HG02571 (cell line): ENCODE measurements around the gene PCMT1.
"Not testable (repeated sequence)": the region's sequence is repeated elsewhere in the genome, so short reads cannot be mapped to it uniquely, and the experiment has no call there.

Source experiments
- ATAC-seq: cut with Tn5 transposase; IDR thresholded peaks from one replicate; pipeline ENCODE4 v1.9.1; 2021; ENCODE audit warnings: mild to moderate bottlenecking, moderate library complexity; ENCODE audit not compliant: unreplicated experiment

The PCMT1 gene

GRCh38 chr6:149852180-149852579 lies 102.6 kb downstream of the PCMT1 start:
- no peak for ATAC-seq

- ATAC-seq = no peak
These were observed 103.3 kb downstream of the PCMT1 start for GRCh38 chr6:149852881-149853280.

GRCh38 chr6:149854017-149854416 lies 104.5 kb downstream of the PCMT1 start:
- not testable (repeated sequence) for ATAC-seq

GRCh38 chr6:149854532-149854931 lies 105.0 kb downstream of the PCMT1 start:
- no peak for ATAC-seq

- no peak for ATAC-seq
These were observed 105.6 kb downstream of the PCMT1 start for GRCh38 chr6:149855040-149855654.

GRCh38 chr6:149855741-149856140 lies 106.2 kb downstream of the PCMT1 start:
- no peak for ATAC-seq

- ATAC-seq = no peak
These were observed 106.9 kb downstream of the PCMT1 start for GRCh38 chr6:149856256-149856994.

- ATAC-seq = no peak
These were observed 108.0 kb downstream of the PCMT1 start for GRCh38 chr6:149857541-149857940.

- no peak for ATAC-seq
These were observed 109.8 kb downstream of the PCMT1 start for GRCh38 chr6:149859368-149859767.

- no peak for ATAC-seq
These were observed 110.4 kb downstream of the PCMT1 start for GRCh38 chr6:149859938-149860337.

- ATAC-seq = no peak
These were observed 110.9 kb downstream of the PCMT1 start for GRCh38 chr6:149860513-149860833.
